Measurements from ENCODE around the gene UFC1. TPM values are rescaled to one million over a fixed set of nuclear protein-coding genes. Genes with fewer than 3 reads are reported as not detected.

The UFC1 gene
- total and polyA plus RNA-seq, 2 donors (not counting 3 experiments of a cell fraction or from before 2014, with no cell fraction given): 102 to 149 TPM

Small RNA genes lying within 50 kb of the gene (small RNA-seq; reads per million reads assigned to genes)
- gene RF01225 (ENCODE audit: insufficient read depth, insufficient read length, low read depth, low replicate concordance): not detected

Other genes with a start within 250 kb of the UFC1 start
- gene ITLN2, start 199.2 kb upstream of the UFC1 start, total RNA-seq: not detected in 2 replicates
- 0.32 and 0.46 TPM in 2 replicates for gene ITLN2, start 199.2 kb upstream of the UFC1 start, polyA plus RNA-seq
- gene F11R, start 132.8 kb upstream of the UFC1 start, total RNA-seq: 86.3 and 97.0 TPM in 2 replicates
- gene F11R, start 132.8 kb upstream of the UFC1 start, polyA plus RNA-seq: 124 and 137 TPM in 2 replicates
- gene TSTD1, start 115.0 kb upstream of the UFC1 start, total RNA-seq: 8.9 and 12.5 TPM in 2 replicates
- gene TSTD1, start 115.0 kb upstream of the UFC1 start, polyA plus RNA-seq: 39.1 and 51.6 TPM in 2 replicates
- 56.7 and 57.9 TPM in 2 replicates for gene USF1, start 108.0 kb upstream of the UFC1 start, total RNA-seq
- gene USF1, start 108.0 kb upstream of the UFC1 start, polyA plus RNA-seq: 53.4 and 66.0 TPM in 2 replicates
- gene ARHGAP30, start 84.1 kb upstream of the UFC1 start, total RNA-seq: not detected in 2 replicates
- not detected in 2 replicates for gene ARHGAP30, start 84.1 kb upstream of the UFC1 start, polyA plus RNA-seq
- 0.37 and 0.58 TPM in 2 replicates for gene NECTIN4, start 64.4 kb upstream of the UFC1 start, total RNA-seq
- gene NECTIN4, start 64.4 kb upstream of the UFC1 start, polyA plus RNA-seq: 0.15 and 0.29 TPM in 2 replicates
- 1.1 and 1.4 TPM in 2 replicates for gene KLHDC9, start 55.6 kb upstream of the UFC1 start, total RNA-seq
- gene KLHDC9, start 55.6 kb upstream of the UFC1 start, polyA plus RNA-seq: 2.6 and 3.2 TPM in 2 replicates
- 99.5 and 104 TPM in 2 replicates for gene PFDN2, start 35.9 kb upstream of the UFC1 start, total RNA-seq
- 86.8 and 157 TPM in 2 replicates for gene PFDN2, start 35.9 kb upstream of the UFC1 start, polyA plus RNA-seq
- gene NIT1, start 35.9 kb upstream of the UFC1 start, total RNA-seq: 20.3 and 20.9 TPM in 2 replicates
- 26.5 and 28.2 TPM in 2 replicates for gene NIT1, start 35.9 kb upstream of the UFC1 start, polyA plus RNA-seq
- 50.2 and 54.9 TPM in 2 replicates for gene DEDD, start 21.3 kb upstream of the UFC1 start, total RNA-seq
- 78.3 and 81.8 TPM in 2 replicates for gene DEDD, start 21.3 kb upstream of the UFC1 start, polyA plus RNA-seq
- gene USP21, start 5.5 kb downstream of the UFC1 start, total RNA-seq: 18.7 and 19.7 TPM in 2 replicates
- gene USP21, start 5.5 kb downstream of the UFC1 start, polyA plus RNA-seq: 29.2 and 34.9 TPM in 2 replicates
- gene PPOX, start 12.4 kb downstream of the UFC1 start, total RNA-seq: 28.5 and 28.9 TPM in 2 replicates
- 26.4 and 31.3 TPM in 2 replicates for gene PPOX, start 12.4 kb downstream of the UFC1 start, polyA plus RNA-seq
- gene B4GALT3, start 23.5 kb downstream of the UFC1 start, total RNA-seq: 39.5 and 39.8 TPM in 2 replicates
- 55.5 and 60.4 TPM in 2 replicates for gene B4GALT3, start 23.5 kb downstream of the UFC1 start, polyA plus RNA-seq
- 8.9 and 13.6 TPM in 2 replicates for gene ADAMTS4, start 45.1 kb downstream of the UFC1 start, total RNA-seq
- 2.5 and 2.6 TPM in 2 replicates for gene ADAMTS4, start 45.1 kb downstream of the UFC1 start, polyA plus RNA-seq
- gene NDUFS2, start 48.4 kb downstream of the UFC1 start, total RNA-seq: 95.1 and 99.7 TPM in 2 replicates
- gene NDUFS2, start 48.4 kb downstream of the UFC1 start, polyA plus RNA-seq: 101 and 130 TPM in 2 replicates
- 1.6 and 2.2 TPM in 2 replicates for gene FCER1G, start 61.3 kb downstream of the UFC1 start, total RNA-seq
- gene FCER1G, start 61.3 kb downstream of the UFC1 start, polyA plus RNA-seq: 1.1 and 1.3 TPM in 2 replicates
- gene APOA2, start 69.7 kb downstream of the UFC1 start, total RNA-seq: not detected in 2 replicates
- not detected in 2 replicates for gene APOA2, start 69.7 kb downstream of the UFC1 start, polyA plus RNA-seq
- gene TOMM40L, start 72.1 kb downstream of the UFC1 start, total RNA-seq: 18.7 TPM in 2 replicates
- 18.6 and 19.6 TPM in 2 replicates for gene TOMM40L, start 72.1 kb downstream of the UFC1 start, polyA plus RNA-seq
- not detected in 2 replicates for gene NR1I3, start 84.2 kb downstream of the UFC1 start, total RNA-seq
- gene NR1I3, start 84.2 kb downstream of the UFC1 start, polyA plus RNA-seq: not detected in 2 replicates
- gene PCP4L1, start 104.8 kb downstream of the UFC1 start, total RNA-seq: not detected in 2 replicates
- gene PCP4L1, start 104.8 kb downstream of the UFC1 start, polyA plus RNA-seq: not detected in 2 replicates
- gene MPZ, start 156.0 kb downstream of the UFC1 start, total RNA-seq: 1.3 and 2.0 TPM in 2 replicates
- gene MPZ, start 156.0 kb downstream of the UFC1 start, polyA plus RNA-seq: 6.1 and 7.0 TPM in 2 replicates
- gene SDHC, start 160.4 kb downstream of the UFC1 start, total RNA-seq: 136 and 148 TPM in 2 replicates
- gene SDHC, start 160.4 kb downstream of the UFC1 start, polyA plus RNA-seq: 219 and 279 TPM in 2 replicates
- not detected in 2 replicates for gene CFAP126, start 213.9 kb downstream of the UFC1 start, total RNA-seq
- gene CFAP126, start 213.9 kb downstream of the UFC1 start, polyA plus RNA-seq: not detected in 2 replicates

All from endothelial cell of umbilical vein (primary cell).